GM19240 (cell line): ENCODE results near the gene ACCSL.

Experiments used
- DNase-seq: peaks from one replicate; pipeline ENCODE4 v3.0.0; 2011; ENCODE audit warnings: low spot score; ENCODE audit not compliant: insufficient read length

The ACCSL gene

GRCh38 chr11:44095506-44096359 is 48.0 kb downstream of the ACCSL start, which contains the start of gene EXT2:
Gene EXT2, plus strand, starts transcription at chr11:44095678. Its CDS starts 12,035 bp downstream, at chr11:44107713.
- peak; percentile 91 for DNase-seq

DNA sequence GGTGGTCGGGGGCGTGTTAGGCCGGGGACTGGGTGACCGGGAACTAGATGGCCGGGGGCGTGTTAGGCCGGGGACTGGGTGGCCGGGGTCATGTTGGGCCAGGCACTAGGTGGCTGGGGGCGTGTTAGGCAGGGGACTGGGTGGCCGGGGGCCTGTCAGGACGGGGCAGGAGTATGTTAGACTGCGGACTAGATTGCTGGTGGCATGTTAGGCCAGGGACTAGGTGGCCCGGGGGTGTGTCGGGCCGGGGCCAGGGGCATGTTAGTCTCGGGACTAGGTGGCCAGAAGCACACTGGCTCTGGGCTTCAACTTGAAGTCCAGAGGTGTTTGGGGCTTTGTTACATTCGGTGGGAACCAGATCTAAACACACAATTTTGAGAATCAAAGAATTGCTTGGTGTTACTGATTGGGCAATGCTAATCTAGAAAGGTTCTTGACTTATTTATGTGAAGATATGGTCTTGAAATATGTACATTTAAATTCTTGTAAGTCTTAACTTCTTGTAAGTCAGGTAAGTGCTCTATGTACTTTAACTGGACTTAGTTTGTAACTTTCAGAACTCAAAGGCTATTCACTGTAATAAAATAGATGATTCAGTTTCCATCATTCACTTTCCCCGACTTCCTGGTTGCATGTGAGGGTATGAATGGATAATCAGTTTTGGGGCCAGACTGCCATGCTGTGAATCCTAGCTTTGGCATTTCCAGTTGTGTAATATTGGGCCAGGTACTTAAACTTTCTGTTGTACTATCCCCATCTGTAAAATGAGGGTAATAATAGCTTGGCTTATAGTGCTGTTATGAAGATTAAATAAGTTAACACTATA is 48.8 kb downstream of the ACCSL start:
- no peak for DNase-seq

- DNase-seq, result no peak
These were observed 50.0 kb downstream of the ACCSL start for GRCh38 chr11:44097821-44098220.

GRCh38 chr11:44101098-44101497 is 53.3 kb downstream of the ACCSL start:
- no peak for DNase-seq

DNA sequence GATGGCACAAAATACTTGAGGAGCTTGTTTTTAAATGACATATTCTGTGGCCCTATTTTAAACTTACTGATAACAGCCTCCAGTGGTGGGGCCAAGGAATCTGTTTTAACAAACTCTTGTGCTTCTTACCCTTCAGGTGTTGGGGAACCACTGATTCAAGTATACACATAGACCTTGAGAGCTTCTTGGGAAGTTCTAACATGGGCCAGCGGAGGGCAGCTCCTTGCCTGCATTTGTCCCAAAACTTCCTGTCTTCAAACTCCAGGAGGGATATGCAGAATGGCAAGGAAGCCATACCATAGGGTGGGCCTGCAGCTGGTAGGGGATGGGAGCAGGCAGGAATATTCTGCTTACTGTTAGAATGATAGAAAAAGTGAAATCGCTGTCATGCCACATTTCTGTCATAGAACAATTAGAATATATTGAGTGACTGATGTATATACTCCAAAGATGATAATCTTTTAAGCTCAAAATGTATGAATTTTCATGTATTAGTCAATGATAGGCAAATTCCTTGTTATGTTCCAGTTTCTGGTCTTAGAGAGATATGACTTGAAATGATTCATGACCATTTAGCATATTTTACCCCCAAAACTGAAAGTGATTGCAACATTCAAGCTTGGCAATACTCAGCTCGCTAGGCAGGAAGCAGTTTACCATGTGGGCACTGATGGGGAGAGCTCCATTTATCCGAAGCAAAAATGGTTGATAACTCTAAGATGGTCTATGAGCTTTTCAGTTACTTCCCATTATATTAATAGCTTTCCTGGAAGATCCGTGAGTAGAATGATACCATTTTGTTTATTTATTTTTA is 56.9 kb downstream of the ACCSL start:
- no peak for DNase-seq

GRCh38 chr11:44108260-44108659 is 60.5 kb downstream of the ACCSL start:
- no peak for DNase-seq
